ENCODE measurements around the gene SYNE3.

DNA sequence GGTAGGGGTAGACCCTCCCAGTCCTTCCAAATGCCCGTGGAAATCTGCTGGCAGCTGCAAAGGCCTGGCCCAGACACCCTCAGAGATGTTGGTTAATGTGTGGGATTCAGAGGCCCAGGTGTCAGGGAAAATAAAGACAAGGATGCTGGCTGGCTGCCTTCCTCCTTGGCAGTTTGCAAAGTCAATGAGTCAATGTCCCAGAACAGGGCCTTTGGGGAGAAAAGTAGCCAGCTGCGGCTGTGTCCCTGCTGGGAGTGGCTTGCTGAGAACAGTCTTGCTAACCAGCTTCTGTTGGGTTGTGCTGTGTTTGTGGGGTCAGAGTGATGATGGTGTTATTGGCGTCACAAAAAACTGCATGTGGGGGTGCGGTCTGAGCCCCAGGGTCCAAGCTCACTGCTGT, 47.6 kb upstream of the SYNE3 start:
- TF ChIP-seq, protein P1, sequence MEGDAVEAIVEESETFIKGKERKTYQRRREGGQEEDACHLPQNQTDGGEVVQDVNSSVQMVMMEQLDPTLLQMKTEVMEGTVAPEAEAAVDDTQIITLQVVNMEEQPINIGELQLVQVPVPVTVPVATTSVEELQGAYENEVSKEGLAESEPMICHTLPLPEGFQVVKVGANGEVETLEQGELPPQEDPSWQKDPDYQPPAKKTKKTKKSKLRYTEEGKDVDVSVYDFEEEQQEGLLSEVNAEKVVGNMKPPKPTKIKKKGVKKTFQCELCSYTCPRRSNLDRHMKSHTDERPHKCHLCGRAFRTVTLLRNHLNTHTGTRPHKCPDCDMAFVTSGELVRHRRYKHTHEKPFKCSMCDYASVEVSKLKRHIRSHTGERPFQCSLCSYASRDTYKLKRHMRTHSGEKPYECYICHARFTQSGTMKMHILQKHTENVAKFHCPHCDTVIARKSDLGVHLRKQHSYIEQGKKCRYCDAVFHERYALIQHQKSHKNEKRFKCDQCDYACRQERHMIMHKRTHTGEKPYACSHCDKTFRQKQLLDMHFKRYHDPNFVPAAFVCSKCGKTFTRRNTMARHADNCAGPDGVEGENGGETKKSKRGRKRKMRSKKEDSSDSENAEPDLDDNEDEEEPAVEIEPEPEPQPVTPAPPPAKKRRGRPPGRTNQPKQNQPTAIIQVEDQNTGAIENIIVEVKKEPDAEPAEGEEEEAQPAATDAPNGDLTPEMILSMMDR (IDR thresholded peaks at IDR 0.05; ENCODE audit: low read length), result no peak
- no peak for TF ChIP-seq EZH2 (IDR thresholded peaks at IDR 0.05; ENCODE audit: borderline replicate concordance, low read length)

Measured in OCI-LY1 (cell line).